ENCODE measurements around the gene SIGMAR1. TPM values are rescaled to one million over a fixed set of nuclear protein-coding genes. Genes with fewer than 3 reads are reported as not detected.

Gene SIGMAR1
- total and polyA plus RNA-seq, 8 donors: 18.3 to 27.2 (median 22.5) TPM

GRCh38 chr9:34663303-34663605, 25.7 kb upstream of the SIGMAR1 start:
- DNase-seq (no peak), FAIRE-seq (no peak), ATAC-seq (no peak)
- H3K4me3 ChIP-seq: no peak overlapping the region
- TF ChIP-seq CTCF (IDR thresholded peaks at IDR 0.05): no peak
- H3K27ac ChIP-seq: no peak overlapping the region
- intact Hi-C loops (cut with DNase I): no loop called here
- H3K9me3 ChIP-seq: no peaks in the 10 kb centered on the region
- no peaks in the 10 kb centered on the region for H3K36me3 ChIP-seq
- no peaks in the 10 kb centered on the region for H3K27me3 ChIP-seq
- H3K4me1 ChIP-seq: no peaks in the 10 kb centered on the region

GRCh38 chr9:34662526-34663302, 25.1 kb upstream of the SIGMAR1 start, which contains the start of gene CCL27:
Gene CCL27 (minus strand): TSS chr9:34662657. CDS start chr9:34662633, 24 bp downstream.
- intact Hi-C loops (cut with DNase I): no loop called here
- no peak for TF ChIP-seq CTCF (IDR thresholded peaks at IDR 0.05)
- FAIRE-seq: no peak
- ATAC-seq: no peak
- no peaks in the 10 kb centered on the region for H3K36me3 ChIP-seq
- no peaks in the 10 kb centered on the region for H3K4me1 ChIP-seq
- no peaks in the 10 kb centered on the region for H3K27me3 ChIP-seq
- DNase-seq: no peak
- H3K27ac ChIP-seq: no peak within 1 kb of the TSS
- WGBS, 2 donors: 87 to 98% methylated on average over 4 of the region's 4 CpGs
- no peak within 1 kb of the TSS for H3K4me3 ChIP-seq
- no peaks in the 10 kb centered on the region for H3K9me3 ChIP-seq

DNA sequence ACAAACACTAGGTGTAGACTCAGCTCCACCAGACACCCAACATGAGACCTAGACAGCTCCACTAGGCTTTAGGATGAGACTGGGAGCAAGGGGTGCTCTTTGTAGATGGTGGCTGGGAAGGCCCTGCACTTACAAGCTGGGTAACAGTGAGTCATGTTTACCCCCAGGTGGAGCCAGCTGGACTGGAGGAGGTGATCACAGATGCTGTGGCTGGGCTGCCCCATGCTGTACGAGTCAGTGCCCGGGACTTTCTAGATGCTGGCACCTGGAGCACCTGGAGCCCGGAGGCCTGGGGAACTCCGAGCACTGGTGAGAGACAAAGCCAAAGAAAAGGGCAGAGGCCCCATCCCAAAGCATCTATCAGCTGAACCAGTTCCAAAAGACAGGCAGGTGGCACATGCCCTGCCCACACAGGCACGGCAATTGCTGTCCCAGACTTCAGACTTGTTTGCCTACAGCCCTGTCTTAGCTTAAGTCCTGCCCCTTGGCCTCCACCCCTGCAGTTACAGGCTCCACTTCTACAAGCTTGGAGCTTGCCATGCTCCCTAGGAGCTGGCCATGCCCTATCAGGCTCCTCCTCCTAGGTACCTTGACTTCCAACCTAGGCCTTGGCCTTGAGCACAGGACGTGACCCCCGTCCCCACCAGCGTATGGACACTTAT, 22.1 kb upstream of the SIGMAR1 start:
- intact Hi-C loops (cut with DNase I): no loop called here

DNA sequence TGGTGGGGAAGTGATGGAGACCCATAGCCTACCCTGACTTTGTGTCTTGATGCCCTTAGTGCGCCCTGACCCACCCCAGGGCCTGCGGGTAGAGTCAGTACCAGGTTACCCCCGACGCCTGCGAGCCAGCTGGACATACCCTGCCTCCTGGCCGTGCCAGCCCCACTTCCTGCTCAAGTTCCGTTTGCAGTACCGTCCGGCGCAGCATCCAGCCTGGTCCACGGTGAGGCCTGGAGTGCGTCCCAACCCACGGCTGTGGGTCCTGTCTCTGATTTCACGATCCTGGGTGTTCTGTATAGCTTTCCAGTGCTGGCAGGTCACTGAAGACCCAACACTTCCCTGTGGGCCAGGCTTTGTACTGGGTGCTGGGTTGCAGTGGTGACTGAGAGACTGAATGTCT, 20.9 kb upstream of the SIGMAR1 start:
- Histone ChIP-seq H3K4me1 (peaks cover 5 to 15% (median 9%) of the 10 kb centered on the region in 3 donors), H3K9me3 (no peaks in the 10 kb centered on the region), H3K27me3 (no peaks in the 10 kb centered on the region), H3K27ac (no peak overlapping the region), H3K4me3 (no peak overlapping the region), H3K36me3 (no peaks in the 10 kb centered on the region)
- 87 to 91% methylated on average over 14 of the region's 14 CpGs for WGBS, 2 donors
- FAIRE-seq (no peak), ATAC-seq (no peak), DNase-seq (no peak)
- TF ChIP-seq CTCF (IDR thresholded peaks at IDR 0.05): no peak
- intact Hi-C loops (cut with DNase I): no loop called here

More for the DNA sequence above, 22.1 kb upstream of the SIGMAR1 start:
- Histone ChIP-seq H3K9me3 (no peaks in the 10 kb centered on the region), H3K36me3 (no peaks in the 10 kb centered on the region), H3K4me3 (no peak overlapping the region), H3K4me1 (peaks cover 5 to 7% (median 5%) of the 10 kb centered on the region in 3 donors), H3K27me3 (no peaks in the 10 kb centered on the region), H3K27ac (no peak overlapping the region)
- TF ChIP-seq CTCF (IDR thresholded peaks at IDR 0.05): no peak
- 68 to 73% methylated on average over 8 of the region's 8 CpGs for WGBS, 2 donors
- DNase-seq (peak in 2 of 6 donors; percentile 58 to 74), FAIRE-seq (no peak), ATAC-seq (peak in 2 of 4 donors; percentile 4 to 44)

DNA sequence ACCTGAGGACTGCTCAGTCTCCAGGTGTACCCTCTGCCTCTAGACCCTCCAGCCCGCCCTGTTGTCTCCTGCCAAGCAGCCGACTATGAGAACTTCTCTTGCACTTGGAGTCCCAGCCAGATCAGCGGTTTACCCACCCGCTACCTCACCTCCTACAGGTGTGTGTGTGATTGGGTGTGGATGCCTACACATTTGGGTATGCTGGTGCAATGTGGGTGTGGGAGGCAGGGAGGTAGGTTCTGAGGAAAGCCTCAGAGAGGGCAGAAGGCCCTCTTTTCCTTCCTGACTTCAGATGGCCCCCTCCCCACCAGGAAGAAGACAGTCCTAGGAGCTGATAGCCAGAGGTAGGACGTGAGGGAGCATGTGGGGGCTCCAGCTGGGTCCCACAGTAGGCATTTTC, 19.4 kb upstream of the SIGMAR1 start:
- WGBS, 2 donors: 92 to 96% methylated on average over 5 of the region's 5 CpGs
- peaks cover 9 to 28% (median 15%) of the 10 kb centered on the region in 3 donors for H3K4me1 ChIP-seq
- H3K36me3 ChIP-seq: no peaks in the 10 kb centered on the region
- H3K4me3 ChIP-seq: no peak overlapping the region
- ATAC-seq (no peak), FAIRE-seq (no peak), DNase-seq (no peak)
- no peaks in the 10 kb centered on the region for H3K27me3 ChIP-seq
- no peaks in the 10 kb centered on the region for H3K9me3 ChIP-seq
- no peak for TF ChIP-seq CTCF (IDR thresholded peaks at IDR 0.05)
- H3K27ac ChIP-seq: no peak overlapping the region
- intact Hi-C loops (cut with DNase I): no loop called here

Data from pancreas (tissue), 10 donors.